H9 (cell line): ENCODE data around the gene IL21R. TPM values are rescaled to one million over a fixed set of nuclear protein-coding genes. Genes with fewer than 3 reads are reported as not detected.

ENCODE experiments used
- DNase-seq: peaks from one replicate; pipeline ENCODE4 v3.0.0-alpha.2; 2017
- H2AFZ ChIP-seq: one replicate; pipeline ENCODE4 v1.6.1; 2013; ENCODE audit warnings: mild to moderate bottlenecking, low read length, control low read depth, moderate library complexity
- H2AK5ac ChIP-seq: 2 replicates; pipeline ENCODE4 v1.6.1; 2013; ENCODE audit warnings: low read length, control low read depth, mixed read lengths; ENCODE audit not compliant: insufficient read length
- H2BK120ac ChIP-seq: one replicate; pipeline ENCODE4 v1.6.1; 2013; ENCODE audit warnings: low read depth, mild to moderate bottlenecking, low read length, control low read depth, inconsistent platforms; ENCODE audit not compliant: poor library complexity, severe bottlenecking
- H2BK12ac ChIP-seq: 2 replicates; pipeline ENCODE4 v1.6.1; 2013; ENCODE audit warnings: low read length, control low read depth, mixed read lengths, low read depth; ENCODE audit not compliant: insufficient read length
- H2BK15ac ChIP-seq: 2 replicates; pipeline ENCODE4 v1.6.1; 2013; ENCODE audit warnings: low read depth, low read length, control low read depth
- H2BK20ac ChIP-seq: one replicate; pipeline ENCODE4 v1.6.1; 2013; ENCODE audit warnings: low read depth, mild to moderate bottlenecking, low read length, control low read depth, inconsistent platforms; ENCODE audit not compliant: poor library complexity, severe bottlenecking
- H2BK5ac ChIP-seq: 2 replicates; pipeline ENCODE4 v1.6.1; 2013; ENCODE audit warnings: low read length, control low read depth, mixed read lengths; ENCODE audit not compliant: insufficient read length
- H3K14ac ChIP-seq: 2 replicates; pipeline ENCODE4 v1.6.1; 2013; ENCODE audit warnings: low read length, control low read depth; ENCODE audit not compliant: insufficient read depth
- H3K18ac ChIP-seq: 2 replicates; pipeline ENCODE4 v1.6.1; 2013; ENCODE audit warnings: low read depth, mild to moderate bottlenecking, mixed read lengths, low read length, control low read depth; ENCODE audit not compliant: insufficient read length
- H3K23ac ChIP-seq: 2 replicates; pipeline ENCODE4 v1.6.1; 2013; ENCODE audit warnings: low read length, control low read depth, mixed read lengths, low read depth; ENCODE audit not compliant: insufficient read length
- H3K23me2 ChIP-seq: 2 replicates; pipeline ENCODE4 v1.6.1; 2013; ENCODE audit warnings: low read depth, mild to moderate bottlenecking, mixed read lengths, low read length, control low read depth; ENCODE audit not compliant: insufficient read length, poor library complexity, severe bottlenecking
- H3K27ac ChIP-seq: 2 replicates; pipeline ENCODE4 v1.5.1; 2013; ENCODE audit warnings: low read length, control low read depth, mixed read lengths, low read depth; ENCODE audit not compliant: insufficient read length
- H3K27me3 ChIP-seq: 2 replicates; pipeline ENCODE4 v1.6.1; 2013; ENCODE audit warnings: low read length, control low read depth, inconsistent platforms; ENCODE audit not compliant: insufficient read depth
- H3K4ac ChIP-seq: 2 replicates; pipeline ENCODE4 v1.6.1; 2013; ENCODE audit warnings: low read depth, mild to moderate bottlenecking, control low read depth, inconsistent platforms, low read length, moderate library complexity
- H3K4me1 ChIP-seq: 2 replicates; pipeline ENCODE4 v1.6.1; 2013; ENCODE audit warnings: low read length, control low read depth, inconsistent platforms; ENCODE audit not compliant: insufficient read depth
- H3K4me2 ChIP-seq: 2 replicates; pipeline ENCODE4 v1.6.1; 2013; ENCODE audit warnings: low read length, control low read depth, mixed read lengths; ENCODE audit not compliant: insufficient read length, insufficient read depth
- H3K56ac ChIP-seq: 2 replicates; pipeline ENCODE4 v1.6.1; 2013; ENCODE audit warnings: low read depth, mild to moderate bottlenecking, mixed read lengths, low read length, control low read depth; ENCODE audit not compliant: insufficient read length
- H3K79me1 ChIP-seq: 2 replicates; pipeline ENCODE4 v1.6.1; 2013; ENCODE audit warnings: low read depth, mild to moderate bottlenecking, moderate library complexity, low read length, control low read depth, inconsistent platforms; ENCODE audit not compliant: insufficient read depth, poor library complexity, severe bottlenecking
- H3K79me2 ChIP-seq: 2 replicates; pipeline ENCODE4 v1.6.1; 2013; ENCODE audit warnings: low read length, control low read depth, inconsistent platforms; ENCODE audit not compliant: insufficient read depth
- H3K9ac ChIP-seq: 2 replicates; pipeline ENCODE4 v1.6.1; 2013; ENCODE audit warnings: low read length, control low read depth, mixed read lengths; ENCODE audit not compliant: insufficient read length; ENCODE audit errors: extremely low read depth
- H3K9me3 ChIP-seq: one replicate; pipeline ENCODE4 v1.6.1; 2013; ENCODE audit warnings: low read depth, low read length, inconsistent platforms; ENCODE audit not compliant: control insufficient read depth
- H3T11ph ChIP-seq: one replicate; pipeline ENCODE4 v1.6.1; 2013; ENCODE audit warnings: mild to moderate bottlenecking, low read length, control low read depth, inconsistent platforms
- H4K20me1 ChIP-seq: one replicate; pipeline ENCODE4 v1.6.1; 2013; ENCODE audit not compliant: control insufficient read depth, insufficient read length, insufficient read depth
- H4K5ac ChIP-seq: 2 replicates; pipeline ENCODE4 v1.6.1; 2013; ENCODE audit warnings: low read depth, mild to moderate bottlenecking, mixed read lengths, low read length, control low read depth; ENCODE audit not compliant: insufficient read length
- H4K8ac ChIP-seq: replicated peaks from 2 replicates; pipeline ENCODE4 v1.6.1; 2013; ENCODE audit warnings: low read length, control low read depth, mixed read lengths, low read depth; ENCODE audit not compliant: insufficient read length
- H4K91ac ChIP-seq: 2 replicates; pipeline ENCODE4 v1.6.1; 2013; ENCODE audit warnings: low read depth, mild to moderate bottlenecking, moderate library complexity, mixed read lengths, low read length, control low read depth; ENCODE audit not compliant: insufficient read length
- H3K27ac Mint-ChIP-seq, 3 experiments: 2 replicates in 2 of 3; 3 replicates in 1 of 3; pipeline ENCODE4 v1.8.0; 2020 to 2021; ENCODE audit warnings: mixed read lengths in 3 of 3, mild to moderate bottlenecking in 1 of 3, moderate library complexity in 1 of 3
- H3K27me3 Mint-ChIP-seq: 2 replicates; pipeline ENCODE4 v1.8.0; 2021; ENCODE audit warnings: low read depth, mild to moderate bottlenecking, moderate library complexity, mixed read lengths
- H3K36me3 Mint-ChIP-seq, 3 experiments: 2 replicates in 2 of 3; 3 replicates in 1 of 3; pipeline ENCODE4 v1.8.0; 2020 to 2021; ENCODE audit warnings: low read depth in 3 of 3, mixed read lengths in 3 of 3; ENCODE audit not compliant: insufficient read depth in 1 of 3
- H3K4me1 Mint-ChIP-seq, 2 experiments: 2 replicates each; pipeline ENCODE4 v1.8.0; 2020; ENCODE audit warnings: mixed read lengths in 2 of 2
- H3K4me3 Mint-ChIP-seq, 2 experiments: 2 replicates in 1 of 2; 3 replicates in 1 of 2; pipeline ENCODE4 v1.8.0; 2020 to 2021; ENCODE audit warnings: mild to moderate bottlenecking in 2 of 2, mixed read lengths in 2 of 2, moderate library complexity in 1 of 2
- H3K9me3 Mint-ChIP-seq, 2 experiments: 2 replicates in 1 of 2; 3 replicates in 1 of 2; pipeline ENCODE4 v1.8.0; 2020; ENCODE audit warnings: mild to moderate bottlenecking in 2 of 2, mixed read lengths in 2 of 2, moderate library complexity in 1 of 2
- WGBS: extraction: QIAGEN DNeasy Blood & Tissue Kit; methylation state at CpG from one replicate; pipeline ENCODE4 v1.1.7; 2013; ENCODE audit warnings: missing lambda C conversion rate, low lambda C conversion rate, mixed read lengths; ENCODE audit not compliant: insufficient read length; ENCODE audit errors: extremely low coverage; 5-methylcytosine and 5-hydroxymethylcytosine counted together
- total RNA-seq: library from RNA; stranded (reverse); gene quantifications from 2 replicates; pipeline ENCODE4 v1.2.1, GENCODE V29; 2021
- TF ChIP-seq, protein P1 (sequence below): fragments of 200-600 bp; sonication (generic); conservative IDR thresholded peaks from 3 replicates; pipeline ENCODE4 v1.8.0; 2021; ENCODE audit warnings: antibody characterized with exemption, mild to moderate bottlenecking

IL21R gene
- total RNA-seq, 1 experiment from 2014 or later = 0.07 TPM

DNA sequence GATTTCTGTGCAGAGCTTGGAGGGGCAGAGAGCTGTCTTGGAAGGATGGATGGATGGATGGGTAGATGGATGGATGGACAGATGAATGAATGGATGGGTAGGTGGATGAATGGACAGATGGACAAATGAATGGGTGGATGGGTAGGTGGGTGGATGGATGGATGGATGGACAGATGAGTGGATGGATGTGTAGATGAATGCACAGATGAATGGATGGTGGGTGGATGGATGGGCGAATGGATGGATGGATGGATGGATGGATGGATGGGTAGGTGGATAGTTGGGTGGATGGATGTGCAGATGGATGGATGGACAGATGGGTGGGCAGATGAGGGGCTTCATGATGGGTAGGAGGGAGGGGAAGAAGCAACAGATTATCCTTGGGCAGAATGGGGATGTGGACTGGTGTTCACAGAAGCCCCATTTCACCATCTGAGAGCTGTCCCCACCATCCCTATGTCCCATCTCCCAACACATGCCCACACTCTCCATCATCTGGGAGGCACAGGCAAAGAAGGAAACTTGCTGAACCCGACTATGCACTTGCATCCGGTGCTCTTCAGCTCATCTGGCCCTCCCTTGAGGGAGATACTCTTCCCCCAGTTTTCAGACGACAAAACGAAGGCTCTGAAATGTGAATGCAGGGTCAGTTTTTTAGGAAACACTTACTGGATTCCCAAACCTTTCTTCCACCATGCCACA, 57.2 kb downstream of the IL21R start:
- H3K4ac ChIP-seq = no peak overlapping the region
- H3K4me1 Mint-ChIP-seq = peaks cover 2 to 3% of the 10 kb centered on the region in 2 experiments; a peak in 1 of 4 replicates
- H4K5ac ChIP-seq = no peak overlapping the region
- H3K79me2 ChIP-seq = no peaks in the 10 kb centered on the region
- H3K27me3 ChIP-seq = no peaks in the 10 kb centered on the region
- H3K18ac ChIP-seq = no peak overlapping the region
- no peaks in the 10 kb centered on the region for H3K79me1 ChIP-seq
- no peaks in the 10 kb centered on the region; the same call in 1 of the 2 replicates for H3K27me3 Mint-ChIP-seq
- no peak overlapping the region for H3T11ph ChIP-seq
- H3K4me3 Mint-ChIP-seq = no peak overlapping the region
- no peak overlapping the region for H3K27ac ChIP-seq
- no peak overlapping the region for H2BK12ac ChIP-seq
- no peak overlapping the region for H3K56ac ChIP-seq
- no peak overlapping the region; a peak in 1 of 7 replicates for H3K27ac Mint-ChIP-seq
- no peak overlapping the region for H2AFZ ChIP-seq
- no CpG with 5 or more reads among the region's 5 CpGs for WGBS
- H4K8ac ChIP-seq = no peak overlapping the region
- TF ChIP-seq, protein P1, sequence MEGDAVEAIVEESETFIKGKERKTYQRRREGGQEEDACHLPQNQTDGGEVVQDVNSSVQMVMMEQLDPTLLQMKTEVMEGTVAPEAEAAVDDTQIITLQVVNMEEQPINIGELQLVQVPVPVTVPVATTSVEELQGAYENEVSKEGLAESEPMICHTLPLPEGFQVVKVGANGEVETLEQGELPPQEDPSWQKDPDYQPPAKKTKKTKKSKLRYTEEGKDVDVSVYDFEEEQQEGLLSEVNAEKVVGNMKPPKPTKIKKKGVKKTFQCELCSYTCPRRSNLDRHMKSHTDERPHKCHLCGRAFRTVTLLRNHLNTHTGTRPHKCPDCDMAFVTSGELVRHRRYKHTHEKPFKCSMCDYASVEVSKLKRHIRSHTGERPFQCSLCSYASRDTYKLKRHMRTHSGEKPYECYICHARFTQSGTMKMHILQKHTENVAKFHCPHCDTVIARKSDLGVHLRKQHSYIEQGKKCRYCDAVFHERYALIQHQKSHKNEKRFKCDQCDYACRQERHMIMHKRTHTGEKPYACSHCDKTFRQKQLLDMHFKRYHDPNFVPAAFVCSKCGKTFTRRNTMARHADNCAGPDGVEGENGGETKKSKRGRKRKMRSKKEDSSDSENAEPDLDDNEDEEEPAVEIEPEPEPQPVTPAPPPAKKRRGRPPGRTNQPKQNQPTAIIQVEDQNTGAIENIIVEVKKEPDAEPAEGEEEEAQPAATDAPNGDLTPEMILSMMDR = no peak
- no peak overlapping the region for H2BK120ac ChIP-seq
- H3K23ac ChIP-seq = no peak overlapping the region
- H3K14ac ChIP-seq = no peak overlapping the region
- no peak overlapping the region for H4K91ac ChIP-seq
- no peaks in the 10 kb centered on the region for H3K4me1 ChIP-seq
- no peak overlapping the region for H2BK15ac ChIP-seq
- no peak overlapping the region for H3K4me2 ChIP-seq
- no peaks in the 10 kb centered on the region for H3K9me3 Mint-ChIP-seq
- no peak overlapping the region for H2BK5ac ChIP-seq
- H3K23me2 ChIP-seq = no peaks in the 10 kb centered on the region
- no peak overlapping the region for H2BK20ac ChIP-seq
- H3K9me3 ChIP-seq = no peaks in the 10 kb centered on the region
- no peak overlapping the region for H2AK5ac ChIP-seq
- DNase-seq = no peak
- peaks cover 6 to 47% (median 24%) of the 10 kb centered on the region in 3 experiments for H3K36me3 Mint-ChIP-seq
- H3K9ac ChIP-seq = no peak overlapping the region
- no peaks in the 10 kb centered on the region for H4K20me1 ChIP-seq
